Activated CD8-positive, alpha-beta memory T cell treated with anti-CD3 and anti-CD28 coated beads for 24 hours (primary cell): Measurements from ENCODE around the gene CELA2B.
"Not testable (repeated sequence)": the region's sequence is repeated elsewhere in the genome, so short reads cannot be mapped to it uniquely, and the experiment has no call there.

Experiments
- DNase-seq: peaks from one replicate; pipeline ENCODE4 v3.0.0-alpha.2; 2020

Gene CELA2B

GRCh38 chr1:15445390-15446122 lies 30.3 kb upstream of the CELA2B start:
- no peak for DNase-seq

GRCh38 chr1:15446212-15446611 lies 29.7 kb upstream of the CELA2B start:
- no peak for DNase-seq

DNA sequence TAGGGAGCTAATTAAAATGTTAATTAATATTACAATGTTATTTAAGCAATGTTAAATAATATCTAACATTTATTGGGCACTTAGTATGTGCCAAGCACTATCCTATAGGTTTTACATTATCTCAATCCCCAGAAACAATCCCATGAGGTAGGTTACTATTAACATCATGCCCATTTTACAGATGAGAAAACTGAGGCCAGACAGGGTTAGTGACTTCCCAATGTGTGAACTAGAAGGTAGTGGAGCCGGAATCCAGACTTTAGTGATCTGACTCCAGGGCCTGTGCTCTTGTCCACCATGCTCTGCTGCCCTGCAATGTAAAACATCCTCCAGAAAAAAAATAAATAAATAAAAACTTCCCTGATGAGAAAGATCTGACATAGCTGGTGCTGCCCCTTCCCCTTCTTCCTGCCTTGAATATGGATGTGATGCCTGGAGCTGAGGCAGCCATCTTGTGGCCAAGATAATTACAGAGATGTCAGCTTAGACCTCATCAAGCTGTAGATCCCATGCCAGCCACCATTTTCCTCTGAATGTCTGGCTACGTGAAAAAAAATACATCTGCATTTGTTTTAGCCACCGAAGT lies 26.9 kb upstream of the CELA2B start:
- DNase-seq: no peak

DNA sequence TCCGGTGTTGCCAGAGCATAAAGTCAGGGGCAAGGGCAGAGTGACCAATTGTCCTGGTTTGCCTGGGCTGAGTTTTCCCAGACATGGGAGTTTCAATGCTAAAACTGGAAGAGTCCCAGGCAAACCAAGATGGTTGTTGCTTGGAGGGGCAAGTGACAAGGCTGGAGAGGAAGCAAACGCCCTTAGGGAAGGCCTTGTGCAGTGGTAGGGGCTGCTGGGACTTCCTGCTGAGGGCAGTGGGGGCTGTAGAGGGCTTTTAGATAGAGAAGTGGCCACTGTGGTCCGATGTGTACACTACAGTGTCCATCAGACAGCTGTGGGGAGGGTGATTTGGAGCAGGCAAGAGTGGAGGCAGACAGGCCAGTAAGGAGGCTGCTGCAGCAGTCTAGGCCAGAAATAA lies 26.3 kb upstream of the CELA2B start:
- DNase-seq: no peak

- DNase-seq: no peak
Observed at GRCh38 chr1:15451014-15451722, 24.7 kb upstream of the CELA2B start.

- DNase-seq: no peak
Observed at GRCh38 chr1:15452216-15452615, 23.7 kb upstream of the CELA2B start.

DNA sequence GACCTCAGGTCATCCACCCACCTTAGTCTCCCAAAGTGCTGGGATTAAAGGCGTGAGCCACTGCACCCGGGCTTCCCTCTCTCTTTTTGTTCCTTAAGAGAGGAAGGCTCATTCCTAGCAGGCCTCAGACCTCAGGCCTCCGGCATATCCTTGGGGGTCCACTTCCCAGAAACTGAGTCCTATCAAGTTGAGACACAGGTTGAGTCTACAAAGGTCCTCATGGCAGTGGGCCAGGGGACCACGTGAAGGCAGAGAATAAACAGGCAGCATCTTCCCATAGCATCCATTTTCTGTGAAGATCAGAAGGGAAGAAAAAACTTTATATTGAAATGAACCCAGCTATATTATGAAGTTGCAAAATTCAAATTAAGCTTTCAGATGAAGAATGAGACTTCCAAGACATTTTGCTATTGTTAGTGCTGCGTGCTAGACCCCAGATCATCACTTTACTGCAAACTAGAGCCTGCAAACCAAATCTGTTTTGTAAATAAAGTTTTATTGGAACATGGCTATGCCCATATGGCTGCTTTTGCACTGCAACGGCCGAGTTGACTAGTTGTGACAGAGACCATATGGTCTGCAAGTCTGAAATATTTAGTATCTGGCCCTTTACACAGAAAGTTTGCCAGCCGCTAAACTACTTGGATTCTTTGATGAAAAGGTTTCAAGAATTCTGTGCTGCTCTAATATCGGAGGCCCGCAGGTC lies 22.9 kb upstream of the CELA2B start:
- DNase-seq: no peak

DNA sequence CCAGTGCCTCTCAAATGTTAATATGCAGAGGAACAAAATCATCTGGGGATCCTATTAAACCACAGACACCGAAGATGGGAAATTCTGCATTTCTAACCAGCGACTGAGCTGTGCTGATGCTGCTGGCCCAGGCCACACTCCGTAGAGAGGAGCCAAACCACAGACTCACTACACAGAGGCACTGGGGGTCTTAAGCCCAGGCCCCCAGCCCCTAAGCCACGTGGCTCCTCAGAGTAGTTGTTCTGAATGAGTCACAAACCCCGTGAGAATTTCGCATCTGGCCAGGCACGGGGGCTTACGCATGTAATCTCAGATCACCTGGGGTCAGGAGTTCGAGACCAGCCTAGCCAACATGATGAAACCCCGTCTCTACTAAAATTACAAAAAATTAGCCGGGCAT lies 22.2 kb upstream of the CELA2B start:
- DNase-seq: no peak

- no peak for DNase-seq
Observed at GRCh38 chr1:15454256-15454655, 21.6 kb upstream of the CELA2B start.

GRCh38 chr1:15455522-15455921 lies 20.4 kb upstream of the CELA2B start:
- no peak for DNase-seq

GRCh38 chr1:15456313-15456954 lies 19.5 kb upstream of the CELA2B start, which contains the start of gene CELA2A:
CELA2A (plus strand) TSS chr1:15456732; CDS start chr1:15456754, 22 bp downstream.
- no peak for DNase-seq

GRCh38 chr1:15457585-15457984 lies 18.3 kb upstream of the CELA2B start:
- no peak for DNase-seq

DNA sequence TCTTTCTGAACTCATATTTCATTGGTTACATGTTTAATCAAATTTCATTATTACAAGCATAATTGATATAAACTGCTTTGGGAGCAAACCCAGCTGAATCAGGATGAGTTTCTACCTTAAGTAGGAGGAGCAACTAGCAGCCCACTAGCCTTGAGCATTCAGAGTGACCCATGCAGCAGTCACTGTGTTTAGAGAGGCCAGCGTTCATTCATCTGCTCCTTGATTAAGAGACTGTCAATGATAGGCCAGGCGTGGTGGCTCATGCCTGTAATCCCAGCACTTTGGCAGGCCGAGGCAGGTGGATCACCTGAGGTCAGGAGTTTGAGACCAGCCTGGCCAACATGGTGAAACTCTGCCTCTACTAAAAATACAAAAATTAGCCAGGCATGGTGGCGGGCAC lies 17.5 kb upstream of the CELA2B start:
- not testable (repeated sequence) for DNase-seq

DNA sequence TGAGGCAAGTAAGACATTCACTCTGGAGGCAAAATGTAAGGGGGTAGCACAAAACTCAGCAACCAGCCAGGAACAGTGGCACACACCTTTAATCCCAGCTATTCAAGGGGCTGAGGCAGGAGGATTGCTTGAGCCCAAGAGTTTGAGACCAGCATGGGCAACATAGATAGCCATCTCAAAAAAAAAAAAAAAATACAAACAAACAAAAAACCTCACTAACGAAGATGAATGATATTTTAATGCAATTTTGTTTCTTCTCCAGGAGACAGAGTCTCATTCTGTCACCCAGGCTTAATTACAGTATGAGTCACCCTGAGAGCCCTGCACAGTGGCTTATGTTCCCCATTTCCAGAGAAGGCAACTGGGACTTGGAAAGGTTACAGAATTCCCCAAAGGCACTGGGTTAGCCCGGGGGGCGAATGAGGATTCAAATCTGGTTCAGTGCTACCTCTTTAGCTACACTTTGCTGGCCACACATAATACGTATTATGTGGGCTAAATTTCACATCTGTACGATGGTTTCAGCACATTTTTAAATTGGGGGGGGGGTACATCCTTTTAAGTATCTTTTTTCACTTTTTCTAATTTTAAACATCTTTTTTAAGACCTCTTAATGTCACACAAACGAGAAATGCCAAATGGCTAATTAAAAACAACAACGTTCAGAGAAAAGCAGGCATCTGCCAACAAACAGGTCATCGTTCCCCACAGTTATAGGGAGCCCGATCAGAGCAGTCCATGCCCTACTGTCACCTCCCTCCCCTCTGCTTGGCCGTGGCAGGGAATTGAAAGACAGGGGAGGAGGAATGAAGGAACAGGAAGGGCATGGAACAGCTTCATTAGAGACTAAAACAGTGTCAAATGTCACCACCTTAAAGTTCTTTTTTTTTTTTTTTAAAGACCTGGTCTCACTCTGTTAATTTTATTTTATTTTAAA lies 15.9 kb upstream of the CELA2B start:
- DNase-seq: no peak

GRCh38 chr1:15460708-15461095 lies 15.2 kb upstream of the CELA2B start:
- no peak for DNase-seq

- DNase-seq: not testable (repeated sequence)
Observed at GRCh38 chr1:15463064-15463800, 12.7 kb upstream of the CELA2B start.

GRCh38 chr1:15463926-15464322 lies 12.0 kb upstream of the CELA2B start:
- not testable (repeated sequence) for DNase-seq

- no peak for DNase-seq
Observed at GRCh38 chr1:15465674-15466073, 10.2 kb upstream of the CELA2B start.

- DNase-seq: not testable (repeated sequence)
Observed at GRCh38 chr1:15466955-15467625, 8.8 kb upstream of the CELA2B start.

DNA sequence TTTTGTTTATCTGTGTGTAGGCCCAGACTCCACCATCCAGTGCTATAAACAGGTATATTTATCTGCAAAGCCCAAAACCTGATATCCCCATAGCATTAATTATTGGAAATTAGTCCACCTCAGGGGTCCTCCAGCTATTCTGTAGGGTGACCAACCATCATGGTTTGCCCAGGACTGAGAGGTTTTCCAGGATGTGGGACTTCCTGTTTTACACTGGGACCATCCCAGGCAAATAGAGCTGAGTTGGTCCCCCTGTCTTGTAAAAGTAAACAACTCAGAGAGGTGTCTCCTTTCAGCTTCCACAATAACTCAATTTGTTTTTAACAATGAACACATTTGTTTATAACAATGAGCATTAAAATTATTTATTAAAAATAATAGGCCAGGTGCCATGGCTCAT lies 7.8 kb upstream of the CELA2B start:
- DNase-seq: no peak
